Measurements from ENCODE around the gene APOBEC2.

Gene APOBEC2

GRCh38 chr6:41038205-41038604, 14.8 kb upstream of the APOBEC2 start:
- DNase-seq (ENCODE audit: low spot score): no peak

GRCh38 chr6:41039060-41039998, 13.7 kb upstream of the APOBEC2 start, which contains the start of gene UNC5CL:
TSS of gene UNC5CL (minus strand) at chr6:41039221. CDS start at chr6:41035074, 4,147 bp downstream.
- DNase-seq (ENCODE audit: low spot score): peak; percentile 60

GRCh38 chr6:41040101-41040939, 12.7 kb upstream of the APOBEC2 start:
- no peak for DNase-seq (ENCODE audit: low spot score)

GRCh38 chr6:41040940-41041536, 12.0 kb upstream of the APOBEC2 start:
- DNase-seq (ENCODE audit: low spot score): no peak

- no peak for DNase-seq (ENCODE audit: low spot score)
Measured at GRCh38 chr6:41042226-41043055, 10.6 kb upstream of the APOBEC2 start, which contains the start of gene TSPO2. TSS of gene TSPO2 (plus strand) at chr6:41042467. CDS start at chr6:41042986, 519 bp downstream.

- no peak for DNase-seq (ENCODE audit: low spot score)
Measured at GRCh38 chr6:41043151-41043550, 9.9 kb upstream of the APOBEC2 start.

GRCh38 chr6:41045664-41046063, 7.3 kb upstream of the APOBEC2 start:
- no peak for DNase-seq (ENCODE audit: low spot score)

GRCh38 chr6:41046084-41046483, 6.9 kb upstream of the APOBEC2 start:
- no peak for DNase-seq (ENCODE audit: low spot score)

DNA sequence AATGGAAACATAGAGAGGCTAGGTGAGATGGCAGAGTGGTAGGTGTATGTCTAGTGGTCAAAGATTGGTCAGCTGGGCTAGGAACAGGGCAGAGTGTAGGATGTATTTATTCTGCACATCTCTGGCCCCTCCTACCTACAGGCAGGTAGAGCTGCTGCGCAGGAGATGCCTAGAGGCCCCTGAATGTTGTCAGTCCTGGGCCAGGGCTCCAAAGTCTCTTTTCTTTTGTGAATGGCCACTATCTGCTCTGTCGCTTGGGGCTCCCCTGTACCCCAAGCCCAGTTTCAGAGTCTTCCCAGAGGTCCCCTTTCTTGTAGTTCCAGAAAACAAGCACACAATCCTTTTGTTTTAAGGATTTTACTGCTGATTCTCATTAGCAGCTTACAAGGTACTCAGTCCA, 5.7 kb upstream of the APOBEC2 start:
- no peak for DNase-seq (ENCODE audit: low spot score)

DNA sequence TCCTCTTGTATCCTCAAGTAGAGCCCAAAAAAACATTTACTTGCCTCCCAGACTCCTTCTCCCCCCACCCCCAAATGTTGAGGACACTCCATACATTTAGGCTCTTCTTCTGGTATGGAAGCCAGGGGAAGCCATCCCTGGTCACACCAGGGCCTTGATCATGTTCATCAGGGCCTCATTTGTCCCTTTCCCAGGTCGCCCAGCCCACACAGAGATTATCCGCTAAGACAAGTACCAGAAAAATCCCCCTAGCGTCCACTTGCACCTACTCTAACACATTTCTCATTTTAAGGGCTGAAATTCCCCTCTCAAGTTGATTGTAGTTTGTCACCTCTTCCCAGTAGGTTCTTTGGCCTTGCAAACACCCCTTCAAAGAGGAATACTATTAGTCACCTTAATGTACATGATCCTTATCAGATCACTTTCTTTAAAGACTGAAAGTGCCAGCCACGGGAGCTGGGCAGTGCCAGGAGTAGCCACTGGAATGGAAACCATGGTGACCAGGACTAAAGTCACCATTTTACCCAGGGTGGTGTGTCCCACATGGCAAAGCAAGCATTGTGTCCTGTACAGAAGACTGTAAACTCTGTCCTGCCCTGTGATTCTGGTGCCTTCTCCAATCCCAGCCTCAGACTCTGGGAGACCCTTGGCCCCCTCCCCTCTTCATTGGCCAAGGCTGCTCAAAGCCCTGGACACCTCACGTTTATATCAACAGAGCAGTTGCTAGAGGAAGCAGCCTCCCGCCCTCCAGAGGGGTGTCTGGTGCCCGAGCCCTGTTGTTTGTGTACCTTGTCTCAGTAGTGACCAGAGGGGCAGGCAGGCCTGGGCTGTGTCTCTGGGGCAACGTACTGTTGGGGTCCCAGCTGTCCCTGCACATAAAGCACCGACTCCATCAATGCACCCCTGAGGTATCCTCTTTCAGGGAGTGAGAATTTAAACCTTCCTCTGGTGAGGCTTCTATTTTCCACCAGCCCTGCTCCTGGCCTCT, 5.0 kb upstream of the APOBEC2 start:
- DNase-seq (ENCODE audit: low spot score): no peak

DNA sequence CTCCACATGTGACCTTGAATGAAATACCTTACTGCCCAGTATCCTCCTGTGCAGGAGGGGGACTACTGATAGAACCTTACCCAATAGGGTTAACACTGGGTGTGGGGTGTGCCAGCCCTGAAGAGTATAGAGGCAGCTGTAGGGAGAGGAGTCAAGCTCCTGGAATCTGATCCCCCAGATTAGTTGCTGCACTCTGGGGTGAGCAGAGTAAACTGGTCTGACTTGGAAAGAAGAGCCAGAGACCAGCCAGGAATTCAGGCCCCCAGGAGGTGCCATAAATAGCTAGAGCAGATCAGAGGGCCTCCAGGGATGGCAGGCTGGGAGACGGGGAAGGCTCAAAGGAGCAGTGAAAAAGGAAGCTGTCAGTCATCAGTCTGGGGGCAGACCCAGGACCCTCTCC, 3.5 kb upstream of the APOBEC2 start:
- no peak for DNase-seq (ENCODE audit: low spot score)

DNA sequence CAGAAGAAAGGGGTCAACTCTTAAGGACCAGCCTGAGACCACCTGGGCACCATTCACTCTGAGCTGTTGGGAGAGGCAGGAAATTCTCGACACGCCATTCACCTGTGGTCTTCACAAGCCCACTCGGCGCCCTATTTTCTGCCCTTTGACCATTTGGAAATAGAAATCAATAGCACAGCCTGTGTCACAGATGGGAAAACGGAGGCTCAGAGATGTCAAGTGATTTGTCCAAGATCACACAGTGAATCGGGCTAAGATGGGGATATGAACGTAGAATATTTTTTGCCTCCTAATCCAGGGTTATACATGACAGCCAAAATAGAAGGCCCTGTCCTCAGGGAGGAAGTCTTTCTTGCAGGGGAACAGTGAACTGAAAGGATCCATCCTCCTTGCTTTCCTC, 3.0 kb upstream of the APOBEC2 start:
- no peak for DNase-seq (ENCODE audit: low spot score)

DNA sequence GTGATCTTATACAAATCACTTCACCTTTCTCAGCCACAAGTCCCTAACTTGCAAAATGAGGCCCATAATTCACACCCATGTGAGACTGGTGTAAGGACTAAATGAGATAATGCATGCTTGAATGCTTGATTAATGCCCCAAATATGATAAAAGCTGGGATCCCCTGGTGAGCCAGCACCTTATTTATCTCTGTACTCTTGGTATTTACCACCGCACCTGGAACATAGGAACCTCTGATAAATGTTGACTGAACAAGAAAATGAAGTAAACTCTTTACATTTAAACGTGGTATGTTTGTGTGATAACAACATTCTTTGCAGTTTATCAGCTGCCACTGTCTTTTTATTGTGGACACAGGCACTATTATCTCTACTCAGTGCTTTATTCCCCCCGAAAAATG, 2.5 kb upstream of the APOBEC2 start:
- DNase-seq (ENCODE audit: low spot score): no peak

GRCh38 chr6:41051873-41052272, 1.1 kb upstream of the APOBEC2 start:
- no peak for DNase-seq (ENCODE audit: low spot score)

- DNase-seq (ENCODE audit: low spot score): no peak
Measured at GRCh38 chr6:41054511-41054910, 1.5 kb downstream of the APOBEC2 start.

DNA sequence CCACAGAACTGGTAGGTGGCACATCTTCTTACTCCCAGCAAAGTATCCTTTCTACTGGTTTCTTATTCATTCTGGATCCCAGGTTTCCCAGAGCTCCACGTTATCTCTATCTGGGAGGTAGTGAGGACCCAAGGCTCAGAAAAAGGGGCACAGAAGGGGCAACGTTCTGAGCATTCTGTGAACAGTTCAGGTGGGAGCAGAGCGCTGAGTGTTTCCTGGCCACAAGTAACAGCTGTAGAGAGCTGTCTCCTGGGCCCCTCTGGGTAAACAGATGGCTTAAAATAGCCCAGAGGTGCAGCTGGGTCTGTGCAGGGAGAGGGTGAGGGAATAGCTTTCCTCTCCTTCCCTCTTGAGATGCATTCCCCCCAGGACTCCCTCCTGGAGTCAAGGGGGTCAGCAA, 2.1 kb downstream of the APOBEC2 start:
- no peak for DNase-seq (ENCODE audit: low spot score)

DNA sequence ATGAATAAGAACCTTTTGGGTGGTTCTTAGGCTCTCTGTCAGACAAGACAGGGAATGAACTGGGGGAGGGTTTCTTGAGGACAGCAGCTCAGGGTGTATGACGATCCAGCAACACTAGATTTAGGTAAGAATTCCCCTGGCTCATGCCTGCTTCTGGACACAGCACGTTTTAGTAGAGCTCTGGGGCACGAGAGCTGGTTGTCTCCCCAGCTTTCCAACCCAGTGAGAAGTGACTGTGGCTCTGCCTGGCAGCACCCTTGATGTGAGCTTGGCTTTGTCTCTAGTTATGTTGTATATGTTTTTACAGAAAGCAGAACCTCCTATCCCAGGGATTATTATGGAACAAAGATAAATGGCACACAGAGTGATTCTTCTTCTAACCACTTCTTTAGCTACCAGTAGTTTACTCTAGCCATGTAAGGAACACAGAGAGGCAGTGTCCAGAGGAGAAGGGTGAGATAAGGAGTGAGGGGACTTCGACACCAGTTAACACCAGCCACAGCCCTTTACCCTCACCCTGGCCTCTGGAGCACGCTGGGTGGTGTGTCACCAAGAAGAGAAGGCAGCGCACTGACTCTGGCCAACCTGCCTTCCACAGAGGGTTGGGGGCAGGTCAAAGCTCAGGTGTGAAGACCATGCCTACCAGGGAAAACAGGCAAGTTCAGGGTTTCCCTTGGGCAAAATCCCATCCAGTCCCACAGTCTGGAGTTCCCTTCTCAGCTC, 3.9 kb downstream of the APOBEC2 start:
- DNase-seq (ENCODE audit: low spot score): no peak

- DNase-seq (ENCODE audit: low spot score): no peak
Measured at GRCh38 chr6:41058783-41059181, 5.8 kb downstream of the APOBEC2 start.

GRCh38 chr6:41059556-41059955, 6.6 kb downstream of the APOBEC2 start:
- no peak for DNase-seq (ENCODE audit: low spot score)

Measured in ecto neural progenitor cell (in vitro differentiated cells).